Measurements from ENCODE around the gene PRRC1.

Gene PRRC1

GRCh38 chr5:127585661-127586060, 68.2 kb downstream of the PRRC1 start:
- TF ChIP-seq CTCF (IDR thresholded peaks at IDR 0.05; ENCODE audit: low read depth, low read length, missing control alignments), result no peak
- no peak for DNase-seq (ENCODE audit: extremely low read depth, low read depth)
- no peak overlapping the region for H3K4me3 ChIP-seq (replicated peaks; ENCODE audit: low read depth, low read length)

- H3K4me3 ChIP-seq (replicated peaks; ENCODE audit: low read depth, low read length), result no peak overlapping the region
- no peak for TF ChIP-seq CTCF (IDR thresholded peaks at IDR 0.05; ENCODE audit: low read depth, low read length, missing control alignments)
- DNase-seq (ENCODE audit: extremely low read depth, low read depth), result no peak
Observed at GRCh38 chr5:127586066-127586770, 68.8 kb downstream of the PRRC1 start.

GRCh38 chr5:127586811-127587210, 69.4 kb downstream of the PRRC1 start:
- DNase-seq (ENCODE audit: extremely low read depth, low read depth), result no peak
- no peak overlapping the region for H3K4me3 ChIP-seq (replicated peaks; ENCODE audit: low read depth, low read length)
- no peak for TF ChIP-seq CTCF (IDR thresholded peaks at IDR 0.05; ENCODE audit: low read depth, low read length, missing control alignments)

GRCh38 chr5:127587246-127587917, 69.9 kb downstream of the PRRC1 start:
- TF ChIP-seq CTCF (IDR thresholded peaks at IDR 0.05; ENCODE audit: low read depth, low read length, missing control alignments), result no peak
- DNase-seq (ENCODE audit: extremely low read depth, low read depth), result no peak
- H3K4me3 ChIP-seq (replicated peaks; ENCODE audit: low read depth, low read length), result no peak overlapping the region

GRCh38 chr5:127588368-127588767, 70.9 kb downstream of the PRRC1 start:
- no peak for DNase-seq (ENCODE audit: extremely low read depth, low read depth)
- no peak overlapping the region for H3K4me3 ChIP-seq (replicated peaks; ENCODE audit: low read depth, low read length)
- no peak for TF ChIP-seq CTCF (IDR thresholded peaks at IDR 0.05; ENCODE audit: low read depth, low read length, missing control alignments)

GRCh38 chr5:127589309-127590030, 72.0 kb downstream of the PRRC1 start:
- DNase-seq (ENCODE audit: extremely low read depth, low read depth), result no peak
- no peak overlapping the region for H3K4me3 ChIP-seq (replicated peaks; ENCODE audit: low read depth, low read length)
- no peak for TF ChIP-seq CTCF (IDR thresholded peaks at IDR 0.05; ENCODE audit: low read depth, low read length, missing control alignments)

Data from HFF-Myc (cell line).